Measurements from ENCODE around the gene C7orf57.
"Not testable (repeated sequence)": the region's sequence is repeated elsewhere in the genome, so short reads cannot be mapped to it uniquely, and the experiment has no call there.

C7orf57 gene

GRCh38 chr7:48035967-48036478 is 680 bp downstream of the C7orf57 start:
- peak; percentile 39 for DNase-seq (ENCODE audit: low read depth)

- DNase-seq (ENCODE audit: low read depth), result no peak
These were observed 3.6 kb downstream of the C7orf57 start for GRCh38 chr7:48038815-48039506.

GRCh38 chr7:48040944-48041652 is 5.8 kb downstream of the C7orf57 start:
- DNase-seq (ENCODE audit: low read depth), result peak; percentile 42

GRCh38 chr7:48041653-48041970 is 6.3 kb downstream of the C7orf57 start:
- DNase-seq (ENCODE audit: low read depth), result peak; percentile 90

GRCh38 chr7:48042216-48042615 is 6.9 kb downstream of the C7orf57 start:
- peak; percentile 63 for DNase-seq (ENCODE audit: low read depth)

GRCh38 chr7:48042636-48043035 is 7.3 kb downstream of the C7orf57 start:
- no peak for DNase-seq (ENCODE audit: low read depth)

- no peak for DNase-seq (ENCODE audit: low read depth)
These were observed 9.9 kb downstream of the C7orf57 start for GRCh38 chr7:48045195-48045765.

- DNase-seq (ENCODE audit: low read depth), result no peak
These were observed 11.1 kb downstream of the C7orf57 start for GRCh38 chr7:48046458-48046857.

- DNase-seq (ENCODE audit: low read depth), result no peak
These were observed 12.8 kb downstream of the C7orf57 start for GRCh38 chr7:48048113-48048512.

GRCh38 chr7:48049850-48050249 is 14.5 kb downstream of the C7orf57 start:
- no peak for DNase-seq (ENCODE audit: low read depth)

- DNase-seq (ENCODE audit: low read depth), result peak; percentile 70
These were observed 17.4 kb downstream of the C7orf57 start for GRCh38 chr7:48052748-48053147.

GRCh38 chr7:48053736-48054135 is 18.4 kb downstream of the C7orf57 start:
- no peak for DNase-seq (ENCODE audit: low read depth)

GRCh38 chr7:48058990-48059389 is 23.6 kb downstream of the C7orf57 start:
- no peak for DNase-seq (ENCODE audit: low read depth)

- no peak for DNase-seq (ENCODE audit: low read depth)
These were observed 24.4 kb downstream of the C7orf57 start for GRCh38 chr7:48059706-48060105.

GRCh38 chr7:48063985-48064384 is 28.6 kb downstream of the C7orf57 start:
- DNase-seq (ENCODE audit: low read depth), result no peak

GRCh38 chr7:48067475-48067874 is 32.1 kb downstream of the C7orf57 start:
- peak; percentile 31 for DNase-seq (ENCODE audit: low read depth)

GRCh38 chr7:48074204-48074654 is 38.9 kb downstream of the C7orf57 start:
- peak; percentile 64 for DNase-seq (ENCODE audit: low read depth)

GRCh38 chr7:48077423-48077822 is 42.1 kb downstream of the C7orf57 start:
- DNase-seq (ENCODE audit: low read depth), result no peak

- DNase-seq (ENCODE audit: low read depth), result peak; percentile 33
These were observed 43.1 kb downstream of the C7orf57 start for GRCh38 chr7:48078470-48078869.

GRCh38 chr7:48082378-48082777 is 47.0 kb downstream of the C7orf57 start:
- not testable (repeated sequence) for DNase-seq (ENCODE audit: low read depth)

- DNase-seq (ENCODE audit: low read depth), result peak; percentile 88
These were observed 47.9 kb downstream of the C7orf57 start for GRCh38 chr7:48083114-48083830.

GRCh38 chr7:48084727-48085432 is 49.5 kb downstream of the C7orf57 start:
- peak; percentile 99 for DNase-seq (ENCODE audit: low read depth)

Measured in EH (cell line).